Gastroesophageal sphincter (tissue), 3 donors: ENCODE results near the gene MTO1.

Source experiments
- POLR2A ChIP-seq, 2 donors: fragments of 450-650 bp; IDR thresholded peaks; one replicate each; pipeline ENCODE4 v1.6.1; 2017; ENCODE audit warnings: antibody characterized with exemption in 2 of 2, mild to moderate bottlenecking in 2 of 2, moderate library complexity in 1 of 2
- TF ChIP-seq, protein P1 (sequence below), 4 experiments: fragments of 200-600 bp in 2 of 4; fragments of 450-650 bp in 2 of 4; sonication (generic) in 1 of 4; IDR thresholded peaks; one replicate each; pipeline ENCODE4 v1.5.1; 2017 to 2019; ENCODE audit warnings: antibody characterized with exemption in 4 of 4, mild to moderate bottlenecking in 2 of 4, moderate library complexity in 2 of 4

DNA sequence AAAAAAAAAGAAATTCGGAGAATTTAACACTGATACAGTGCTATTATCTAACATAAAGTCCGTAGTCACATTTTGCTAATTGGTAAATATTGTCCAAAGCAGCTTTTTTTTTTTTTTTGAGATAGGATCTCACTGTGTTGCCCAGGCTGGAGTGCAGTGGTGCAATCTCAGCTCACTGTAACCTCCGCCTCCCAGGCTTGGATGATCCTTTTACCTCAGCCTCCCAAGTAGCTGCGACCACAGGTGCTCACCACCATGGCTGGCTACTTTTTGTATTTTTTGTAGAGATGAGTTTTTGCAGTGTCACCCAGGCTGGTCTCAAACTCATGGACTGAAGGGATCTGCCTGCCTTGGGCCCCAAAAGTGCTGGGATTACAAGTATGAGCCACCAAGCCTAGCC, 15.9 kb downstream of the MTO1 start:
- TF ChIP-seq POLR2A (IDR thresholded peaks at IDR 0.05) = no peak
- TF ChIP-seq, protein P1, sequence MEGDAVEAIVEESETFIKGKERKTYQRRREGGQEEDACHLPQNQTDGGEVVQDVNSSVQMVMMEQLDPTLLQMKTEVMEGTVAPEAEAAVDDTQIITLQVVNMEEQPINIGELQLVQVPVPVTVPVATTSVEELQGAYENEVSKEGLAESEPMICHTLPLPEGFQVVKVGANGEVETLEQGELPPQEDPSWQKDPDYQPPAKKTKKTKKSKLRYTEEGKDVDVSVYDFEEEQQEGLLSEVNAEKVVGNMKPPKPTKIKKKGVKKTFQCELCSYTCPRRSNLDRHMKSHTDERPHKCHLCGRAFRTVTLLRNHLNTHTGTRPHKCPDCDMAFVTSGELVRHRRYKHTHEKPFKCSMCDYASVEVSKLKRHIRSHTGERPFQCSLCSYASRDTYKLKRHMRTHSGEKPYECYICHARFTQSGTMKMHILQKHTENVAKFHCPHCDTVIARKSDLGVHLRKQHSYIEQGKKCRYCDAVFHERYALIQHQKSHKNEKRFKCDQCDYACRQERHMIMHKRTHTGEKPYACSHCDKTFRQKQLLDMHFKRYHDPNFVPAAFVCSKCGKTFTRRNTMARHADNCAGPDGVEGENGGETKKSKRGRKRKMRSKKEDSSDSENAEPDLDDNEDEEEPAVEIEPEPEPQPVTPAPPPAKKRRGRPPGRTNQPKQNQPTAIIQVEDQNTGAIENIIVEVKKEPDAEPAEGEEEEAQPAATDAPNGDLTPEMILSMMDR (IDR thresholded peaks at IDR 0.05) = no peak
